K562 (cell line): ENCODE data around the gene EIF5A2. TPM values are rescaled to one million over a fixed set of nuclear protein-coding genes. Genes with fewer than 3 reads are reported as not detected.

Source experiments
- ATF3 ChIP-seq, 2 experiments: fragments of 450-650 bp in 1 of 2; sonication (generic) in 1 of 2; formaldehyde crosslinking in 1 of 2; IDR thresholded peaks in 1 of 2; conservative IDR thresholded peaks in 1 of 2; 2 replicates each; pipeline versions ENCODE4 v1.6.1 to v1.8.1; 2016 to 2023; ENCODE audit warnings: mild to moderate bottlenecking in 2 of 2, moderate library complexity in 2 of 2, inconsistent platforms in 1 of 2, missing genetic modification reagents in 1 of 2
- GTF3C2 ChIP-seq: IDR thresholded peaks from 3 replicates; pipeline ENCODE4 v1.6.1; 2011; ENCODE audit warnings: borderline replicate concordance, mild to moderate bottlenecking, moderate library complexity; ENCODE audit not compliant: insufficient read length; ENCODE audit errors: extremely low read depth
- JUNB ChIP-seq: fragments of 450-650 bp; formaldehyde crosslinking; conservative IDR thresholded peaks from 2 replicates; pipeline ENCODE4 v1.4.0; 2020; ENCODE audit warnings: mild to moderate bottlenecking
- RNF219 ChIP-seq: fragments of 250-450 bp; sonication (Bioruptor Pico); IDR thresholded peaks from 2 replicates; pipeline ENCODE4 v1.5.0; 2022; ENCODE audit warnings: mild to moderate bottlenecking
- SP2 ChIP-seq: IDR thresholded peaks from 2 replicates; pipeline ENCODE4 v1.6.1; 2011; ENCODE audit warnings: mild to moderate bottlenecking, low read depth, low read length, moderate library complexity; ENCODE audit not compliant: poor library complexity, severe bottlenecking; ENCODE audit errors: extremely low read depth
- polyA plus RNA-seq, 8 experiments: library from polyadenylated mRNA; depleted of rRNA in 4 of 8; stranded (reverse) in 5 of 8; unstranded in 3 of 8; fragments of >200 nt; fragmentation: Nextera tagmentation in 2 of 8; fragmentation: Illumina TruSeq in 1 of 8; extraction: Ambion mirVana in 2 of 8; extraction: Trizol in 1 of 8; gene quantifications; 2 replicates each; pipeline versions ENCODE4 v1.2.1 to v1.2.3, GENCODE V29; 2011 to 2014; ENCODE audit warnings: inconsistent platforms in 1 of 8, missing spikeins in 1 of 8
- total RNA-seq, 7 experiments: library from RNA; depleted of rRNA in 6 of 7; stranded (reverse); fragments of >200 nt in 6 of 7; fragmentation: Illumina TruSeq in 2 of 7; extraction: Trizol in 2 of 7; gene quantifications; 2 replicates each; pipeline versions ENCODE4 v1.2.1 to v1.2.3, GENCODE V29; 2011 to 2021; ENCODE audit warnings: low replicate concordance in 1 of 7
- TF ChIP-seq, protein P1 (sequence below): fragments of 450-650 bp; IDR thresholded peaks from 2 replicates; pipeline ENCODE4 v1.6.1; 2016; ENCODE audit warnings: mild to moderate bottlenecking, moderate library complexity

Gene EIF5A2
- total and polyA plus RNA-seq, 9 of the 15 experiments (the other 6 are each of a cell fraction or from before 2014, with no cell fraction given), result 3.9 to 18.3 (median 15.9) TPM

DNA sequence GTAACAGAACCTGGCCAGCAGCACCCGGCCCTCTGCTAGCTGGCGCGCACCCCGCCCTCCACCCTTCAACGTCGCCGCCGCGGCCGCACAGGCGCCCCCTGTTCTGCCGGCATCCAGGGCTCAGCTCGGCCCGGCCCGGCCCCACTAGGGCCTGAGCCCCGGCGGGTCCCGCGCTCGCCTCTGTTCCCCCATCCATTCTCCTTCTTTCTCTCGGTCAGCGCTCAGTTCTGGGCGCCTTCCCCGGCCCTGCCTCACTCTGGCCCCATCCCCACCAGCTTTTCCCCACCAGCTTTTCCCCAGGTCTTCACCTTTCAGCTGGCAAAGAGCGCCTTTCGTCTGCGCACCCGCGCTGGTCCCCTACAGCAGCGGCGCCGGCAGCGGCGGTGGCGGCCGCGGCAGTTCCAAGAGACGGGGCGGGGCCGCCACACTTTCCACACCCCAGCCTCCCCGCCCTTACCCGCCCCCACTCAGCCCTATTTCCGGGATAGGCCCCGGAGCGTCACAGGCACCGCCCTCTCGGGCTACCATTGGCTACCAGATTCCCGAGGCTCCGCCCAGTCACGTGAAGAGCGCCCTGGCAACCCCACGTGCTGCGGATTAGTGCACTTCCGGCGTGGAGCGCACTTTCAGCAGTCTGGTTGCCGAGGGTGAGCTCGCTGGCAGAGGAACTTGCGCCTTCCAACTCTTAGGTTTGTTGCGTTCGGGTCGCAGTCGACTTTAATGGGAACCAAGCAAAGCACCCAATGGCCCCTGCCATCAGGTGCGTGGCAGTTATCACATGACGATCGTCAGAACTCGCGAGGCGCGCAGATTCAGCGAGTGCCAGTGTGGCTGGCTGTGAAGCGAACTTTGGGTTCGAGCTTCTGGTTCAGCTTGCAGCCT, at the start of gene EIF5A2 (continued):
- TF ChIP-seq, protein P1, sequence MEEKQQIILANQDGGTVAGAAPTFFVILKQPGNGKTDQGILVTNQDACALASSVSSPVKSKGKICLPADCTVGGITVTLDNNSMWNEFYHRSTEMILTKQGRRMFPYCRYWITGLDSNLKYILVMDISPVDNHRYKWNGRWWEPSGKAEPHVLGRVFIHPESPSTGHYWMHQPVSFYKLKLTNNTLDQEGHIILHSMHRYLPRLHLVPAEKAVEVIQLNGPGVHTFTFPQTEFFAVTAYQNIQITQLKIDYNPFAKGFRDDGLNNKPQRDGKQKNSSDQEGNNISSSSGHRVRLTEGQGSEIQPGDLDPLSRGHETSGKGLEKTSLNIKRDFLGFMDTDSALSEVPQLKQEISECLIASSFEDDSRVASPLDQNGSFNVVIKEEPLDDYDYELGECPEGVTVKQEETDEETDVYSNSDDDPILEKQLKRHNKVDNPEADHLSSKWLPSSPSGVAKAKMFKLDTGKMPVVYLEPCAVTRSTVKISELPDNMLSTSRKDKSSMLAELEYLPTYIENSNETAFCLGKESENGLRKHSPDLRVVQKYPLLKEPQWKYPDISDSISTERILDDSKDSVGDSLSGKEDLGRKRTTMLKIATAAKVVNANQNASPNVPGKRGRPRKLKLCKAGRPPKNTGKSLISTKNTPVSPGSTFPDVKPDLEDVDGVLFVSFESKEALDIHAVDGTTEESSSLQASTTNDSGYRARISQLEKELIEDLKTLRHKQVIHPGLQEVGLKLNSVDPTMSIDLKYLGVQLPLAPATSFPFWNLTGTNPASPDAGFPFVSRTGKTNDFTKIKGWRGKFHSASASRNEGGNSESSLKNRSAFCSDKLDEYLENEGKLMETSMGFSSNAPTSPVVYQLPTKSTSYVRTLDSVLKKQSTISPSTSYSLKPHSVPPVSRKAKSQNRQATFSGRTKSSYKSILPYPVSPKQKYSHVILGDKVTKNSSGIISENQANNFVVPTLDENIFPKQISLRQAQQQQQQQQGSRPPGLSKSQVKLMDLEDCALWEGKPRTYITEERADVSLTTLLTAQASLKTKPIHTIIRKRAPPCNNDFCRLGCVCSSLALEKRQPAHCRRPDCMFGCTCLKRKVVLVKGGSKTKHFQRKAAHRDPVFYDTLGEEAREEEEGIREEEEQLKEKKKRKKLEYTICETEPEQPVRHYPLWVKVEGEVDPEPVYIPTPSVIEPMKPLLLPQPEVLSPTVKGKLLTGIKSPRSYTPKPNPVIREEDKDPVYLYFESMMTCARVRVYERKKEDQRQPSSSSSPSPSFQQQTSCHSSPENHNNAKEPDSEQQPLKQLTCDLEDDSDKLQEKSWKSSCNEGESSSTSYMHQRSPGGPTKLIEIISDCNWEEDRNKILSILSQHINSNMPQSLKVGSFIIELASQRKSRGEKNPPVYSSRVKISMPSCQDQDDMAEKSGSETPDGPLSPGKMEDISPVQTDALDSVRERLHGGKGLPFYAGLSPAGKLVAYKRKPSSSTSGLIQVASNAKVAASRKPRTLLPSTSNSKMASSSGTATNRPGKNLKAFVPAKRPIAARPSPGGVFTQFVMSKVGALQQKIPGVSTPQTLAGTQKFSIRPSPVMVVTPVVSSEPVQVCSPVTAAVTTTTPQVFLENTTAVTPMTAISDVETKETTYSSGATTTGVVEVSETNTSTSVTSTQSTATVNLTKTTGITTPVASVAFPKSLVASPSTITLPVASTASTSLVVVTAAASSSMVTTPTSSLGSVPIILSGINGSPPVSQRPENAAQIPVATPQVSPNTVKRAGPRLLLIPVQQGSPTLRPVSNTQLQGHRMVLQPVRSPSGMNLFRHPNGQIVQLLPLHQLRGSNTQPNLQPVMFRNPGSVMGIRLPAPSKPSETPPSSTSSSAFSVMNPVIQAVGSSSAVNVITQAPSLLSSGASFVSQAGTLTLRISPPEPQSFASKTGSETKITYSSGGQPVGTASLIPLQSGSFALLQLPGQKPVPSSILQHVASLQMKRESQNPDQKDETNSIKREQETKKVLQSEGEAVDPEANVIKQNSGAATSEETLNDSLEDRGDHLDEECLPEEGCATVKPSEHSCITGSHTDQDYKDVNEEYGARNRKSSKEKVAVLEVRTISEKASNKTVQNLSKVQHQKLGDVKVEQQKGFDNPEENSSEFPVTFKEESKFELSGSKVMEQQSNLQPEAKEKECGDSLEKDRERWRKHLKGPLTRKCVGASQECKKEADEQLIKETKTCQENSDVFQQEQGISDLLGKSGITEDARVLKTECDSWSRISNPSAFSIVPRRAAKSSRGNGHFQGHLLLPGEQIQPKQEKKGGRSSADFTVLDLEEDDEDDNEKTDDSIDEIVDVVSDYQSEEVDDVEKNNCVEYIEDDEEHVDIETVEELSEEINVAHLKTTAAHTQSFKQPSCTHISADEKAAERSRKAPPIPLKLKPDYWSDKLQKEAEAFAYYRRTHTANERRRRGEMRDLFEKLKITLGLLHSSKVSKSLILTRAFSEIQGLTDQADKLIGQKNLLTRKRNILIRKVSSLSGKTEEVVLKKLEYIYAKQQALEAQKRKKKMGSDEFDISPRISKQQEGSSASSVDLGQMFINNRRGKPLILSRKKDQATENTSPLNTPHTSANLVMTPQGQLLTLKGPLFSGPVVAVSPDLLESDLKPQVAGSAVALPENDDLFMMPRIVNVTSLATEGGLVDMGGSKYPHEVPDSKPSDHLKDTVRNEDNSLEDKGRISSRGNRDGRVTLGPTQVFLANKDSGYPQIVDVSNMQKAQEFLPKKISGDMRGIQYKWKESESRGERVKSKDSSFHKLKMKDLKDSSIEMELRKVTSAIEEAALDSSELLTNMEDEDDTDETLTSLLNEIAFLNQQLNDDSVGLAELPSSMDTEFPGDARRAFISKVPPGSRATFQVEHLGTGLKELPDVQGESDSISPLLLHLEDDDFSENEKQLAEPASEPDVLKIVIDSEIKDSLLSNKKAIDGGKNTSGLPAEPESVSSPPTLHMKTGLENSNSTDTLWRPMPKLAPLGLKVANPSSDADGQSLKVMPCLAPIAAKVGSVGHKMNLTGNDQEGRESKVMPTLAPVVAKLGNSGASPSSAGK, result peak; percentile 98
- TF ChIP-seq SP2 (no peak), GTF3C2 (no peak), ATF3 (IDR thresholded peaks at IDR 0.05) (peak; percentile 63), ATF3 (CRISPR knock-in tag; conservative IDR thresholded peaks at IDR 0.05) (no peak), JUNB (CRISPR knock-in tag) (no peak), RNF219 (CRISPR knock-in tag) (no peak)
